Measurements from ENCODE around the gene ADCY2. TPM values are rescaled to one million over a fixed set of nuclear protein-coding genes. Genes with fewer than 3 reads are reported as not detected.

Gene ADCY2
- total RNA-seq, 1 experiment from 2014 or later: 31.3 TPM

- no peaks in the 10 kb centered on the region for H3K79me1 ChIP-seq (ENCODE audit: insufficient read depth, low read depth, low read length, poor library complexity, severe bottlenecking)
- H4K20me1 ChIP-seq (ENCODE audit: control insufficient read depth, insufficient read depth, insufficient read length): no peaks in the 10 kb centered on the region
- no peak overlapping the region for H3K14ac ChIP-seq (ENCODE audit: insufficient read depth, low read length)
- Mint-ChIP-seq H3K27ac (no peak overlapping the region), H3K4me3 (no peak overlapping the region), H3K27me3 (ENCODE audit: low read depth) (no peaks in the 10 kb centered on the region), H3K9me3 (no peaks in the 10 kb centered on the region), H3K36me3 (ENCODE audit: insufficient read depth in 1 of 3, low read depth in 3 of 3) (peaks cover 33 to 46% (median 35%) of the 10 kb centered on the region in 3 experiments), H3K4me1 (0 out of 4 replicates have a peak, but pooled peaks cover 0 to 2% of the 10 kb centered on the region in 2 experiments)
- no peaks in the 10 kb centered on the region for H3K23me2 ChIP-seq (ENCODE audit: insufficient read length, low read depth, low read length, poor library complexity, severe bottlenecking)
- no peak overlapping the region for H2BK15ac ChIP-seq (ENCODE audit: low read depth, low read length)
- H3K4ac ChIP-seq (ENCODE audit: low read depth, low read length): no peak overlapping the region
- H3K9me3 ChIP-seq (ENCODE audit: control insufficient read depth, low read depth, low read length): no peaks in the 10 kb centered on the region
- no peak overlapping the region for H2BK120ac ChIP-seq (ENCODE audit: low read depth, low read length, poor library complexity, severe bottlenecking)
- no peak overlapping the region for H2BK20ac ChIP-seq (ENCODE audit: low read depth, low read length, poor library complexity, severe bottlenecking)
- no peaks in the 10 kb centered on the region for H3K27me3 ChIP-seq (ENCODE audit: insufficient read depth, low read length)
- no peak overlapping the region for H3K27ac ChIP-seq (ENCODE audit: insufficient read length, low read depth, low read length)
- no peak overlapping the region for H2BK5ac ChIP-seq (ENCODE audit: insufficient read length, low read length)
- no peak overlapping the region for H3K18ac ChIP-seq (ENCODE audit: insufficient read length, low read depth, low read length)
- H3K56ac ChIP-seq (ENCODE audit: insufficient read length, low read depth, low read length): no peak overlapping the region
- H2AK5ac ChIP-seq (ENCODE audit: insufficient read length, low read length): no peak overlapping the region
- H3K4me1 ChIP-seq (ENCODE audit: insufficient read depth, low read length): no peaks in the 10 kb centered on the region
- H4K8ac ChIP-seq (replicated peaks; ENCODE audit: insufficient read length, low read depth, low read length): no peak overlapping the region
- no peak overlapping the region for H3K23ac ChIP-seq (ENCODE audit: insufficient read length, low read depth, low read length)
- H3K9ac ChIP-seq (ENCODE audit: extremely low read depth, insufficient read length, low read length): no peak overlapping the region
- H3K79me2 ChIP-seq (ENCODE audit: insufficient read depth, low read length): no peaks in the 10 kb centered on the region
- no peak overlapping the region for H4K91ac ChIP-seq (ENCODE audit: insufficient read length, low read depth, low read length)
- no peak overlapping the region for H2BK12ac ChIP-seq (ENCODE audit: insufficient read length, low read depth, low read length)
- H4K5ac ChIP-seq (ENCODE audit: insufficient read length, low read depth, low read length): no peak overlapping the region
- no peak for DNase-seq
- no peak overlapping the region for H3T11ph ChIP-seq (ENCODE audit: low read length)
- H3K4me2 ChIP-seq (ENCODE audit: insufficient read depth, insufficient read length, low read length): no peak overlapping the region
- no peak overlapping the region for H2AFZ ChIP-seq (ENCODE audit: low read length)
- TF ChIP-seq, protein P1, sequence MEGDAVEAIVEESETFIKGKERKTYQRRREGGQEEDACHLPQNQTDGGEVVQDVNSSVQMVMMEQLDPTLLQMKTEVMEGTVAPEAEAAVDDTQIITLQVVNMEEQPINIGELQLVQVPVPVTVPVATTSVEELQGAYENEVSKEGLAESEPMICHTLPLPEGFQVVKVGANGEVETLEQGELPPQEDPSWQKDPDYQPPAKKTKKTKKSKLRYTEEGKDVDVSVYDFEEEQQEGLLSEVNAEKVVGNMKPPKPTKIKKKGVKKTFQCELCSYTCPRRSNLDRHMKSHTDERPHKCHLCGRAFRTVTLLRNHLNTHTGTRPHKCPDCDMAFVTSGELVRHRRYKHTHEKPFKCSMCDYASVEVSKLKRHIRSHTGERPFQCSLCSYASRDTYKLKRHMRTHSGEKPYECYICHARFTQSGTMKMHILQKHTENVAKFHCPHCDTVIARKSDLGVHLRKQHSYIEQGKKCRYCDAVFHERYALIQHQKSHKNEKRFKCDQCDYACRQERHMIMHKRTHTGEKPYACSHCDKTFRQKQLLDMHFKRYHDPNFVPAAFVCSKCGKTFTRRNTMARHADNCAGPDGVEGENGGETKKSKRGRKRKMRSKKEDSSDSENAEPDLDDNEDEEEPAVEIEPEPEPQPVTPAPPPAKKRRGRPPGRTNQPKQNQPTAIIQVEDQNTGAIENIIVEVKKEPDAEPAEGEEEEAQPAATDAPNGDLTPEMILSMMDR (conservative IDR thresholded peaks at IDR 0.05): no peak
Observed at GRCh38 chr5:7628248-7628647, 232.3 kb downstream of the ADCY2 start.

Data from H9 (cell line).